GM23248 (cell line): ENCODE data around the gene INTS11. TPM values are rescaled to one million over a fixed set of nuclear protein-coding genes. Genes with fewer than 3 reads are reported as not detected.

Experiments used
- DNase-seq: peaks from one replicate; pipeline ENCODE4 v3.0.0-alpha.2; 2015
- H2AFZ ChIP-seq: fragments of 200-600 bp; sonication (generic); 2 replicates; pipeline ENCODE4 v1.6.1; 2016; ENCODE audit warnings: antibody characterized with exemption
- H3F3A ChIP-seq: fragments of 200-600 bp; sonication (generic); 2 replicates; pipeline ENCODE4 v1.6.1; 2016; ENCODE audit warnings: mild to moderate bottlenecking, antibody characterized with exemption, mixed run types; ENCODE audit not compliant: insufficient read depth
- H3K27ac ChIP-seq: fragments of 200-600 bp; sonication (generic); 2 replicates; pipeline ENCODE4 v1.5.1; 2016; ENCODE audit warnings: mild to moderate bottlenecking
- H3K27me3 ChIP-seq: fragments of 200-600 bp; sonication (generic); replicated peaks from 2 replicates; pipeline ENCODE4 v1.6.1; 2016; ENCODE audit warnings: mild to moderate bottlenecking; ENCODE audit not compliant: insufficient read depth
- H3K36me3 ChIP-seq: fragments of 200-600 bp; sonication (generic); 2 replicates; pipeline ENCODE4 v1.6.1; 2016; ENCODE audit warnings: low read depth, mild to moderate bottlenecking
- H3K4me1 ChIP-seq: fragments of 200-600 bp; sonication (generic); 2 replicates; pipeline ENCODE4 v1.6.1; 2016; ENCODE audit warnings: mild to moderate bottlenecking; ENCODE audit not compliant: insufficient read depth
- H3K4me2 ChIP-seq: fragments of 200-600 bp; sonication (generic); one replicate; pipeline ENCODE4 v1.6.1; 2016; ENCODE audit warnings: mild to moderate bottlenecking; ENCODE audit not compliant: unreplicated experiment
- H3K4me3 ChIP-seq: fragments of 200-600 bp; sonication (generic); 2 replicates; pipeline ENCODE4 v1.5.1; 2016; ENCODE audit warnings: mild to moderate bottlenecking
- H3K79me2 ChIP-seq: fragments of 200-600 bp; sonication (generic); 2 replicates; pipeline ENCODE4 v1.6.1; 2016; ENCODE audit warnings: mild to moderate bottlenecking; ENCODE audit not compliant: insufficient read depth
- H3K9ac ChIP-seq: fragments of 200-600 bp; sonication (generic); 2 replicates; pipeline ENCODE4 v1.6.1; 2016; ENCODE audit warnings: mild to moderate bottlenecking
- H3K9me2 ChIP-seq: fragments of 200-600 bp; sonication (generic); 2 replicates; pipeline ENCODE4 v1.6.1; 2016; ENCODE audit warnings: mixed run types, mild to moderate bottlenecking, moderate library complexity; ENCODE audit not compliant: insufficient read depth
- H3K9me3 ChIP-seq: fragments of 200-600 bp; sonication (generic); one replicate; pipeline ENCODE4 v1.6.1; 2017; ENCODE audit warnings: low read depth
- H4K20me1 ChIP-seq: fragments of 200-600 bp; sonication (generic); 2 replicates; pipeline ENCODE4 v1.6.0; 2016; ENCODE audit not compliant: insufficient read depth
- EZH2 ChIP-seq: fragments of 200-600 bp; sonication (generic); IDR thresholded peaks from 2 replicates; pipeline ENCODE4 v1.6.1; 2018; ENCODE audit warnings: antibody characterized with exemption, mild to moderate bottlenecking; ENCODE audit not compliant: insufficient read depth, poor library complexity, severe bottlenecking
- EZH2phosphoT487 ChIP-seq: fragments of 200-600 bp; sonication (generic); IDR thresholded peaks from 2 replicates; pipeline ENCODE4 v1.6.1; 2018; ENCODE audit warnings: antibody characterized with exemption, moderate library complexity, mild to moderate bottlenecking, low read depth; ENCODE audit not compliant: insufficient read depth
- WGBS, 2 experiments: methylation state at CpG; one replicate each; pipeline ENCODE4 v1.1.6; 2015 to 2017; ENCODE audit warnings: low lambda C conversion rate in 2 of 2, low coverage in 1 of 2; ENCODE audit errors: missing lambda C conversion rate in 2 of 2; 5-methylcytosine and 5-hydroxymethylcytosine counted together
- in situ Hi-C: fragments of 300-500 bp; cut with MboI; formaldehyde crosslinking; loops from 2 replicates; pipeline ENCODE4 v1.15.0; 2020
- polyA plus RNA-seq: library from polyadenylated mRNA; unstranded; fragments of >200 nt; fragmentation: Nextera tagmentation; extraction: Ambion mirVana; gene quantifications from 2 replicates; pipeline ENCODE4 v1.2.1, GENCODE V29; 2016
- total RNA-seq: library from RNA; depleted of rRNA; stranded (reverse); fragments of >200 nt; shearing (Covaris generic); gene quantifications from 2 replicates; pipeline ENCODE4 v1.2.3, GENCODE V29; 2014

The INTS11 gene
- total and polyA plus RNA-seq, 2 experiments from 2014 or later: 70.2 to 90.0 TPM

GRCh38 chr1:1280782-1281481, 43.5 kb downstream of the INTS11 start:
- Histone ChIP-seq H3K79me2 (no peaks in the 10 kb centered on the region), H3K27me3 (no peaks in the 10 kb centered on the region), H2AFZ (no peak overlapping the region), H3K9me2 (no peaks in the 10 kb centered on the region), H3K9me3 (no peaks in the 10 kb centered on the region), H3K27ac (no peak overlapping the region), H3K4me2 (no peak overlapping the region), H3K4me1 (no peaks in the 10 kb centered on the region), H3K36me3 (no peaks in the 10 kb centered on the region), H3K4me3 (no peak overlapping the region), H4K20me1 (no peaks in the 10 kb centered on the region), H3K9ac (no peak overlapping the region), H3F3A (no peaks in the 10 kb centered on the region)
- in situ Hi-C loops: no loop called here
- DNase-seq: no peak
- TF ChIP-seq EZH2 (no peak), EZH2phosphoT487 (no peak)
- WGBS, 2 experiments: 88 to 92% methylated on average over 13 to 21 of the region's 21 CpGs

GRCh38 chr1:1279028-1279427, 45.4 kb downstream of the INTS11 start:
- H3F3A ChIP-seq: no peaks in the 10 kb centered on the region
- no peak for DNase-seq
- no peaks in the 10 kb centered on the region for H3K9me3 ChIP-seq
- H3K4me1 ChIP-seq: no peaks in the 10 kb centered on the region
- no peak overlapping the region for H3K4me3 ChIP-seq
- TF ChIP-seq EZH2: no peak
- no peak for TF ChIP-seq EZH2phosphoT487
- in situ Hi-C loops: no loop called here
- H4K20me1 ChIP-seq: no peaks in the 10 kb centered on the region
- WGBS, 2 experiments: 96 to 97% methylated on average over 17 of the region's 17 CpGs
- H3K36me3 ChIP-seq: no peaks in the 10 kb centered on the region
- H3K79me2 ChIP-seq: no peaks in the 10 kb centered on the region
- no peak overlapping the region for H3K27ac ChIP-seq
- H3K9me2 ChIP-seq: no peaks in the 10 kb centered on the region
- no peaks in the 10 kb centered on the region for H3K27me3 ChIP-seq
- H2AFZ ChIP-seq: no peak overlapping the region
- H3K9ac ChIP-seq: no peak overlapping the region
- H3K4me2 ChIP-seq: no peak overlapping the region

GRCh38 chr1:1278620-1279019, 45.8 kb downstream of the INTS11 start:
- no peaks in the 10 kb centered on the region for H3K79me2 ChIP-seq
- in situ Hi-C loops: no loop called here
- H3K27ac ChIP-seq: no peak overlapping the region
- no peak for DNase-seq
- no peaks in the 10 kb centered on the region for H3K9me3 ChIP-seq
- no peak overlapping the region for H2AFZ ChIP-seq
- no peak for TF ChIP-seq EZH2
- no peak for TF ChIP-seq EZH2phosphoT487
- H3K36me3 ChIP-seq: no peaks in the 10 kb centered on the region
- H4K20me1 ChIP-seq: no peaks in the 10 kb centered on the region
- no peak overlapping the region for H3K9ac ChIP-seq
- 96 to 98% methylated on average over 13 of the region's 13 CpGs for WGBS, 2 experiments
- H3K4me2 ChIP-seq: no peak overlapping the region
- no peaks in the 10 kb centered on the region for H3K27me3 ChIP-seq
- no peaks in the 10 kb centered on the region for H3K9me2 ChIP-seq
- H3F3A ChIP-seq: no peaks in the 10 kb centered on the region
- H3K4me3 ChIP-seq: no peak overlapping the region
- H3K4me1 ChIP-seq: no peaks in the 10 kb centered on the region

- no peak overlapping the region for H3K9ac ChIP-seq
- H3K9me3 ChIP-seq: no peaks in the 10 kb centered on the region
- H3F3A ChIP-seq: no peaks in the 10 kb centered on the region
- in situ Hi-C loops: no loop called here
- TF ChIP-seq EZH2 (no peak), EZH2phosphoT487 (no peak)
- H3K4me3 ChIP-seq: no peak overlapping the region
- peaks cover 26% of the 10 kb centered on the region for H3K79me2 ChIP-seq
- no peaks in the 10 kb centered on the region for H3K36me3 ChIP-seq
- no peak overlapping the region for H3K4me2 ChIP-seq
- H3K9me2 ChIP-seq: no peaks in the 10 kb centered on the region
- H4K20me1 ChIP-seq: no peaks in the 10 kb centered on the region
- no peaks in the 10 kb centered on the region for H3K27me3 ChIP-seq
- no peak for DNase-seq
- WGBS, 2 experiments: 89 to 91% methylated on average over 9 of the region's 9 CpGs
- H3K27ac ChIP-seq: no peak overlapping the region
- H2AFZ ChIP-seq: no peak overlapping the region
- H3K4me1 ChIP-seq: peaks cover 18% of the 10 kb centered on the region
Measured at GRCh38 chr1:1275836-1276235, 48.6 kb downstream of the INTS11 start.
